GM12878 (cell line): ENCODE data around the gene SSBP4.

Experiments used
- CTCF ChIP-seq, 3 experiments: IDR thresholded peaks in 2 of 3; conservative IDR thresholded peaks in 1 of 3; 2 replicates each; pipeline ENCODE4 v1.5.1; 2011; ENCODE audit warnings: low read depth in 3 of 3, low read length in 3 of 3, mild to moderate bottlenecking in 3 of 3, control low read depth in 2 of 3, moderate library complexity in 2 of 3, inconsistent platforms in 1 of 3, mixed read lengths in 1 of 3; ENCODE audit not compliant: control insufficient read depth in 2 of 3, insufficient read depth in 1 of 3; ENCODE audit errors: extremely low read depth in 1 of 3
- GATAD2B ChIP-seq: fragments of 450-650 bp; conservative IDR thresholded peaks from 2 replicates; pipeline ENCODE4 v1.6.1; 2017; ENCODE audit warnings: low read depth, mild to moderate bottlenecking, moderate library complexity

GRCh38 chr19:18424890-18425514, 5.8 kb downstream of the SSBP4 start:
- no peak for TF ChIP-seq CTCF (IDR thresholded peaks at IDR 0.05 in 2 of 3, conservative IDR thresholded peaks at IDR 0.05 in 1 of 3; ENCODE audit: control insufficient read depth in 2 of 3, extremely low read depth in 1 of 3, insufficient read depth in 1 of 3, low read depth in 3 of 3, low read length in 3 of 3)
- no peak for TF ChIP-seq GATAD2B
